Putamen (tissue), 1 donor: Measurements from ENCODE around the gene DNAAF3.

Experiments
- DNase-seq: peaks from one replicate; pipeline ENCODE4 v3.0.0-alpha.2; 2016; ENCODE audit warnings: low spot score

DNAAF3 gene

GRCh38 chr19:55153652-55154264 lies 12.7 kb downstream of the DNAAF3 start:
- DNase-seq: no peak

DNA sequence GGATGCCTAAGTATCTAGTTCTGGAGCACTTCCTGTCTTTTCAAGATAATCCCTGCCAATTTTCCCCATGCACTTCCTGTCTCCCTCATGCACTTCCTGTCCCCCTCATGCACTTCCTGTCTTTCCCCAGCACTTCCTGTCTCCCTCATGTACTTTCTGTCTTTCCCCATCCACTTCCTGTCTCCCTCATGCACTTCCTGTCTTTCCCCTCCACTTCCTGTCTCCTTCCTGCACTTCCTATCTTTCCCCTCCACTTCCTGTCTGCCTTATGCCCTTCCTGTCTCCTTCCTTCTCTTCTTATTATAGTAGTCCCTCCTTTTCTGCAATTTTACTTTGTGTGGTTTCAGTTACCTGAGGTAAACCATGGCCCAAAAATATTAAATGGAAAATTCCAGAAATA lies 14.4 kb downstream of the DNAAF3 start:
- no peak for DNase-seq

- DNase-seq: no peak
These were observed 17.1 kb downstream of the DNAAF3 start, which contains the start of gene TNNT1 for GRCh38 chr19:55149078-55150003. TSS of gene TNNT1 (minus strand) at chr19:55149206. CDS start at chr19:55147157, 2,049 bp downstream.

- DNase-seq: no peak
These were observed 18.7 kb downstream of the DNAAF3 start for GRCh38 chr19:55147545-55148251.

DNA sequence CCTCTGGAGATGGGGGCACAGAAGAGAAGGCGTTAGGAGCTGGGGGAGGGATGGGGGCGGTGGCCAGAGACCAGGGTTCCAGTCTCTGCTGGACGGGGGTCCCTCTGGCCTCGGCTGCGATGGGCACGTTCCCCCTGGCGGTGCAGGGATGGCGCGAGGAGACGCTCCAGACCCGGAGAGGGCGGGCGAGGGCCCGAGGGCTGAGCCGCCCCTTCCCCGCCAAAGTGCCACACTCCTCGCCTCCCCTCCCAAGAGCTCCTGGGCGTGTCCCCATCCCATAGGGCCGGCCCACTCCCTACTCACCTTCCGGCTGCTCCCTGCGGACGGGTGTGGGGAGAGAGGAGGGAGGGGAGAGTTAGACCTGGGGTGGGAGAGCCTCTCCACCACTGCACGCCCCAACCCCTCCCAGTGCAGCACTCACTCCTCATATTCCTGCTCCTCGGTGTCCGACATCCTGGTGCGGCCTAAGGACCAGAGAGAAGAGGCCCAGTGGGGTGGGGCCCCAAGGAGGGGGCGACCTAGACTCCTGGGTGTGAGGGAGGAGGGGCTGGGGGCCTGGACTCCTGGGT lies 19.6 kb downstream of the DNAAF3 start:
- DNase-seq: no peak

- no peak for DNase-seq
These were observed 20.2 kb downstream of the DNAAF3 start for GRCh38 chr19:55146078-55146704.

- no peak for DNase-seq
These were observed 21.2 kb downstream of the DNAAF3 start for GRCh38 chr19:55145232-55145631.

- DNase-seq: no peak
These were observed 24.7 kb downstream of the DNAAF3 start for GRCh38 chr19:55141696-55142095.

GRCh38 chr19:55137915-55138314 lies 28.5 kb downstream of the DNAAF3 start:
- no peak for DNase-seq

DNA sequence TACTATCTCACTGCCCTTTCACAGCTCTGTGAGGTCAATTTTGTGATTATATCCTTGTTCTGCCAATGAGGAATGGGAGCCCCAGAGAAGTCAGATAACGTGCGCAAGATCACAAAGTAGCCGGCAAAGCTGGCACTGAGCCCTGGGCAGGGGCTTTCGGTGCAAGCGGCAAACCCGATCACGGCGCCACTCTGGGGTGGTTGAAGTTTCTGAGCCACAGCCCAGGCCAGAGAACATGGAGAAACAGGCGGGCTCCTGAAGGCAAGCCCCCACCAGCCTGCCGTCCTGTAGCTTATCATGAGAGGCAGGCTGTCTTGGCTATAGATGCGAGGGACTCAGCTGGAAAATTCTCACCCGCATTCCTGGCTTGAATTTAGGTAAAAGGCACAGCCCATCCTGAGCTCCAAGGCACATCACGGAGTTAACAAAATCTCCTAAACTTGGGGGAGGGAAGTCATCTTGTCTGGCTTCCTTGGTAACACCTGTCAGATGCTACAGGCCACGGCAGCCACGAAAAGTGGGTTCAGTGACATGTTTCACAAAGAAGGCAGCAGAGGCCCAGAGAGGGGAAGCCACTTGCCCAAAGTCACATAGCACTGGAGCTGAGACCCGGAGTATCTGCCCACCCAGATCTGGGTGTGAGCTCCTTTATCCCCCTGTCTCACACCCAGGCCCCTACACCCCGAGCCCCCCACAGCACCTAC lies 29.9 kb downstream of the DNAAF3 start:
- no peak for DNase-seq

DNA sequence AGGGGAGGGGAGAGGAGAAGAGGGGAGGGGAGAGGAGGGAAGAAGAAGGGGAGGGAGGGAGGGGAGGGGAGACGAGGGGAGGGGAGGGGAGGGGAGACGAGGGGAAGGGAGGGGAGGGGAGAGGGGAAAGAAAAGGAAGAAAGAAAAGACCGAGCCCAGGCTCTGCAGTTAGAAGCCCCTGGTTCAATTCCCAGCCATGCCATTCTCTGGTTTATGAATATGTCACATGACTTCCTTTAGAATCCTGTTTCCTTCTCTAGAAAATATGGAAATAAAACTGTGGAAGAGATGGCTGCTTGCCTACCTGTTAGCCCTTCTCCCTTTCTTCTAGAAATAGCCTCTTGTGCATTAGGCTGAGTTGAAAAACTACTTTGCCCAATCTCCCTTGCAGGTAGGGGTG lies 31.7 kb downstream of the DNAAF3 start:
- DNase-seq: no peak

DNA sequence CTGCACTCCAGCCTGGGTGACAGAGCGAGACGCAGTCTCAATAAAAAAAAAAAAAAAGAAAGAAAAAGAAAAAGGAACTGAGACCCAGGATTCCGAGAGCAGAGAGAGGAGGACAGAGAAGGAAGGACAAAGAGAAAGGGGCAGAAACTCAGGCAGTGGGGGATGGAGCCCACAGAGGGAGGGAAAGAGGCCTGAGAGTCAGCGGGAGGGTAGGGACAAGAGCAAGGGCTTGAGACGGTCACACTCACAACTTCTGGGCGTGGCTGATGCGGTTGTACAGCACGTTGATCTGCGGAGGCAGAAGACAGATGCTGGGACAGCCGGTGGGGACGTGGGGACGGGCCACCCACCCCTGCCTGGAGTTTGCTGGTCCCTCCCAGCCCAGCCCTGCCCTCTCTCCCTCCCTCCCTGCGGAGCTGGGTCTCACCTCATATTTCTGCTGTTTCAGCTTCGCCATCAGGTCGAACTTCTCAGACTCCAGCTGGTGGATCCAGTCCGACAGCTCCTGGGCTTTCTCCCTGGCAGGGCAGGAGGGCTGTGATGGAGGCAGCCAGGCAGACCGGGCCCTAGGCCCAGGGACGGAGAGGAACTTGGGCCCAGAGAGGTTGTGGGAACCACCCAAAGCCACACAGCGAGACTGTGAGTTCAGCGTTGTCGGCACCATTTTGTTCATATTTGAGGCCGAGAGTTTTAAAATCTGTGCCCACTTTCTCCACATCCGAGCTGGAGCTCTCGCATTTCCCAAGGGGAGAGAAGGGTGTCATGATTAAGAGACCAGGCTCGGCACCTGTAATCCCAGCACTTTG lies 32.6 kb downstream of the DNAAF3 start:
- no peak for DNase-seq

DNA sequence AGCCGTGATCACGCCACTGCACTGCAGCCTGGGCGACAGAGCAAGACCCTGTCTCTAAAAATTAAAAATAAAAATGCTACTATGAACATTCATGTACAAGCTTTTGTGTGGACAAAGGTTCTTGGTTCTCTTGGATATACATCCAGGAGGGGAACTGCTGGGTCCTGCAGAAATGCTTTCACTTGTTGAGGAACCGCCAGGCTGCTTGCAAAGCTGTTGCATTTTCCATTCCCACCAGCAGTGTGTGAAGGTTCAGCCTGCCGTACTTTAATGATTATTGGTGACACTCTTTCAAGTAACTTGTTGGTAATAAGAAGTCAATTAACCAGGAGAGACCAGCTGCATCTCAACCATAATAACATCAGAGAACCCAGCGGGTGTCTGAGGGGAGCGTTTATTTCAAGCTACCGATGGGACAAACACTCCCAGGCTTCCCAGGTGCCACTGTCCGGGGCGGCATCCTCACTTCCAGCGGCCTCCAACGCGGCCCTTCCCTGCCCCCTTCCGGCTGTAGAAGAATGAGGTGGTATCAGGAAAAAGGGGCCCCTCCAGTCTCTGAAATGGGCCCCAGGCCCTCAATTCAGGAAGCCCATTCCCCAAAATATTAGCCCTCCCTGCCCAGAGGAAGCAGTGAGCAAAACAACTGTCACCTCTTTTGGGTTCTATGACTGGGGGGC lies 33.8 kb downstream of the DNAAF3 start:
- no peak for DNase-seq

GRCh38 chr19:55131421-55131820 lies 35.0 kb downstream of the DNAAF3 start:
- no peak for DNase-seq

DNA sequence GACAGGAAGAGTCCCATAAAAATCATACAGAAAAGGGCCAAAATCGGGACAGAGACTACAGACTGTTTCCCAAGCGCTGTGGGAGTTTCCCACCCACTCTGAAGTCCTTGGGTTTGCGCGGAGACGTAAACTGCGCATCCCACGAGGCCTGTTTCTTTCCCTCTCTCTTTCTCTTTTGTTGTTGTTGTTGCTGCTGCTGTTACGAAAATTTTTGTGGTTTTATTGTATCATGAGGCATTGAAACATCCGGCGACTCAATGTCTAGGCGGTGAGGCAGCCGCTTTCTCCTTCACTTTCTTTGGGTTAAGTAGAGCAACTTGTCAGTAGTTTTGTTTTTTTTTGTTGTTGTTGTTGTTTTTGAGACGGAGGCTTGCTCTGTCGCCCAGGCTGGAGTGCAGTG lies 47.4 kb downstream of the DNAAF3 start:
- no peak for DNase-seq

DNA sequence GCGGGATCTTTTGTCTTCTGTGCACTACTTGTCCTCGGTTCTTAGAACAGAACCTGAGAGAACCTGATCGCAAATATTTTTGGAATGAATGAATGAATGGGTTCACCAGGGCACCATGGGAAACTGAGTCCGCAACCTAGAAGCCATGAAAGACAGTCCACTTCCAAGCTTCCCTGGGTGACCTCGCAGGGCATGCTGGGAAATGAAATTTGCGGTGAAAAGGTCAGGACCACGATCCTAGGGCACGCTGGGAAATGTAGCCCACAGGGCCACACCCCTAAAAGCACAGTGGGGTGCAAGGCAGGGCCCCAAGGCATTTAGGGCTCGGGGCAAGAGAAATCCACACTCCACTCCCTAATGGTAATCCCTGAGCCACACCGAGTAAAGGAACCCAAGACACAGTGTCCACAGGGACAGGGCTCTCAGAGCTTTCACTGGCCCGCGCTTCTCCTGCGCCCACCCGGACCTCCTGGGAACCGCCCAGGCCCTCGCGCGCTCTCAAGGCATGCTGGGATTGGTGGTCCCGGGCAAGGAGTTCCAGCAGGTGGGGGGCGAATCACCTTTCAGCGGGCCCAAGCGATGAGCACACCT lies 47.9 kb downstream of the DNAAF3 start:
- peak; percentile 87 for DNase-seq

- DNase-seq: peak; percentile 99
These were observed 48.6 kb downstream of the DNAAF3 start for GRCh38 chr19:55117663-55118391.

DNA sequence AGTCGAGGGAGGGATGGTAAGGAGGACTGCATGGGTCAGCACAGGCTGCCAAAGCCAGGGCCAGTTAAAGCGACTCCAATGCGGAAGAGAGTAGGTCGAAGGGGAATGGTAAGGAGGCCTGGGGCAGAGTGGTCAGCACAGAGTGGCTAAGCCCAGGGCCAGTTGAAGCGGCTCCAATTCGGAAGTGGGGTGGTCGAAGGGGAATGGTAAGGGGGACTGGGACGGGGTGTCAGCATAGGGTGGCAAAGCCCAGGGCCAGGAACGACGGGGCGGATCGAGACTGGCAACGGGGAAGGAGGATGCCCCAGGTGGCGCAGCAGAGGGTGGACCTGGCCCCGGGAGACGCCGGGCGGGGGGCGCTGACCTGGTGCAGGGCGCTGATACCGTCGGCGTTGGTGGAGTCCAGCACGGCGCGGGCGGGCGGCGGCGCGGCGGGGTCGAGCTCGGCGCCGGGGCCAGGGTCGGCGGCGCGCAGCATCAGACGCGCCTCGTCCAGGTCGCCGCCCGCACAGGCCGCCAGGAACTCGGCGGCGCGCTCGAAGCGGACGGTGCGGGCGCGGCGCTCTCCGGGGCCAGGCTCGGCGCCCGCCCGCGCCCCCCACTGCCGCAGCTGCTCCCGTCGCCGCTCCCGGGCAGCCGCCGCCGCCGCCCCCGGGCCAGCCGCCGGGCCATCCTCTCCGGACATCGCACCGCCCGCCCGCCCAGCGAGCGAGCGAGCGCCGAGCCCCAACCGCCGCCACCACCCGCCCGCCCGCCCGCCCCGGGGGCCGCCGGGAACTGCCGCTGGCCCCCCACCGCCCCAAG lies 49.4 kb downstream of the DNAAF3 start, which contains the start of gene PPP1R12C:
TSS of gene PPP1R12C (minus strand) at position 779 of the 804 bp plus-strand sequence. CDS start at position 685, 94 bp downstream.
- no peak for DNase-seq
